Raji (cell line): ENCODE measurements around the gene TRNT1.

Source experiments
- POLR2A ChIP-seq: IDR thresholded peaks from 2 replicates; pipeline ENCODE4 v1.6.1; 2011; ENCODE audit warnings: low read depth, low read length, control low read depth; ENCODE audit not compliant: insufficient read depth

The TRNT1 gene

GRCh38 chr3:3149560-3149959 lies 22.8 kb downstream of the TRNT1 start:
- TF ChIP-seq POLR2A, result no peak

- TF ChIP-seq POLR2A, result no peak
These were observed 24.8 kb downstream of the TRNT1 start for GRCh38 chr3:3151513-3151912.

- TF ChIP-seq POLR2A, result no peak
These were observed 28.3 kb downstream of the TRNT1 start for GRCh38 chr3:3154879-3155610.

GRCh38 chr3:3157484-3157883 lies 30.7 kb downstream of the TRNT1 start:
- TF ChIP-seq POLR2A, result no peak

- TF ChIP-seq POLR2A, result no peak
These were observed 34.1 kb downstream of the TRNT1 start for GRCh38 chr3:3160826-3161225.

GRCh38 chr3:3165241-3165640 lies 38.5 kb downstream of the TRNT1 start:
- no peak for TF ChIP-seq POLR2A

DNA sequence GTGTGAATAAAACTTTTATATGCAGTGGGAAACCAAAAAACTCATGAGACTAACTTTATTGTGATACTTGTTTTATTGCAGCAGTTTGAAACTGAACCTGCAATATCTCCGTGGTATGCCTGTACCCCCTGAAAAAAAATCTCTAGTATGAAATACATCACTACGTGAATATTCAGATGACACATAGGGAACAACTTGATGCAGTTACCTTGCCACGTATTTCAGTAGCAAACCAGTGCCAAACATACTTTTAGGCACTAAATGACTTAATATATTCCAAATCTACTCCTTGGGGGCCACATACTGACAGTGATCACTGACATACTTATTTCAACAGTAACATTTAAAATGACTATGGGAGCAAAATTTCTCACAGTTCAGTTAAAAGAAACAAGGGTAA lies 38.9 kb downstream of the TRNT1 start:
- no peak for TF ChIP-seq POLR2A

DNA sequence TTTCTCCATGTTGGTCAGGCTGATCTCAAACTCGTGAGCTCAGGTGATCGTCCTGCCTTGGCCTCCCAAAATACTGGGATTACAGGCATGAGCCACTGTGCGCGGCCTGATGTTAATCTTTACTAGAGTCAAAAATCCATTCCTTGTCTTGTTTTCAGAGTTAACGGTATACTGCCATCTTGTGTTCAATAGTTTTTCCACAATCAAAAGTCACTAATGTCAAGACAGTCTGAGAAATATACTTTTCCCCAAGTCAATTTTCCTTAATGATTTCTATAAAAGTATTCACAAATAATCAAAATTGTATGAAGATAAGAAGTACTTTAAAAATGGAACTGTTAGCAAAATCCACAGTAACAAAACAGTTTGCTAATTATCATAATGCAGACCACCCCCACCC lies 44.3 kb downstream of the TRNT1 start:
- no peak for TF ChIP-seq POLR2A

DNA sequence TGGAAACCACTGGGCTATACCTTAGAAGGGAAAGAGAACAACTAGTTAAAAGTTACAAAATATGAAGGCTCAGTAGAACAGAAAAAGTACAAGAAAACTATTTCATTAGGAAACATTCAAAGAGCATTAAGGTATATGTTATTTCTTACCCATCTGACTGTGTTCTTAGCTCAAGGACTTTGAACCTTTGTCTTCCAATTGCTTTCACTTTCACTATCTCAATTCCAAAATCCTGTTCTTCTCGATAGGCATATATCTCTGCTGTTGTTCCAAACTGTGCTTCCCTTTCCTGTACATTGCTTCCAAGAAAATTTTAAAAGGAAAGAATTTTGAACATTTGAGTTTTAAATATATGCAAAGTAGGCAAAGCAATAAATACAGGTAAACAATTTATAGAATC lies 45.9 kb downstream of the TRNT1 start:
- TF ChIP-seq POLR2A, result no peak

DNA sequence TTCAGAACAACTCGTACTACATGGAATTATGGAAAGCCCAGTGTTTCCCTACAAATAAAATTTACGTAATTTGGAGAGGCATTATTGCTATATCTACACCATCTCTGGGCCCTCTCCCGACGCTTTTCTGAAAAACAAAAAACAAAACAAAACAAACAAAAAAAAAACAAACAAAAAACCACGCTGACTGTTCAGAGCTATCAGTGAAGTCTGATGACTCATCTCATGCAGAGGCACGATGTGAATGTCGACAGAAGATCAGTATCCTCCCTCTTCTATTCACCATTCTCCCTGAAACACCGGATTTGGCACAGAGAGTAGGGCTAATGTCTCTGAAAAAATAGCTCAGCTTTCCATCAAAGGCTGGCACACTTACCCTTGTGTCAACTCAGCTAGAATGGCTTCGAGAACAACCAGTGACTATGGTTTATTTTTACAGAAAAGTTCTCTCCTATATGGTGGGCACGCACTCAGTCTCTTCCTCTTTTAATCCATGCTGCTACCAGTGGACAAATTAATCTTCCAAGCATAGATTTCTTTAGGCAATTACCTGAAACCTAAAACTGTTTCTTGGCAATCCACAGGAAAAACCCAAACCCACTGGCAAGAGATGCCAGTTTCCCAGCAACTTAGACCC lies 51.2 kb downstream of the TRNT1 start:
- TF ChIP-seq POLR2A, result no peak

- TF ChIP-seq POLR2A, result no peak
These were observed 52.0 kb downstream of the TRNT1 start for GRCh38 chr3:3178498-3179328.

DNA sequence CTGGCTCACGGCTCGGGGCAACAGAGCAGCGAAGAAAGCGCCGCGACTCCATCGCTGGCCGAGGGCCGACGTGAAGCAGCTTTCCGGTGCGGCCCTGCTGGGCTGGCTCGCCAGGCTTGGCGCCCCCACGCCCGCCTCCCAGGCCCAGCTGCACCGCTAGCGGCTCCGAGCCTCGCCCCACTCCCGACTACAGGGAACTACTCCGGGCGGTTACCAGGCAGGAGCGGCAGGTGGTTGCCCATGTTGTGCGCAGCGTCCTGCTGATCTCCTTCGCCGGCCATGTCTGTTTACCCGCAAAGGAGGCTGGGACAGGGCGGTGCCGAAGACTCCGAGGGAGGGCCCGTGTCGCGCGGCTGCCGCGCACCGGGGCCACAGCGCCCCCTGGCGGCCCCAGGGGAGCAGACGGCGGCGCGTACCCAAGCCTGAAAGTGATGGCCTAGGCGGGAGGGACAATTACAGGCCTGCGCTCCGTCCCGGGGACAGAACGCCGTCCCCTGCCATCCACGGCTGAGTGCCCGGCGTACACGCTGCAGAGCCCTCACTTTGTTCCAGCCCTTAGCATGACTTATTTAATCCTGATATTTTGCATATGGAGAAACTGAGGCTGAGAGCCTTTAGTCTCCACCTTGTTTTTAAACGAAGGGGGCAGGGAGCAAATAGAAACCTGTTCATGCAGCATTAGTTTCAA lies 52.8 kb downstream of the TRNT1 start, which contains the start of gene CRBN:
CRBN (minus strand) TSS at position 285 of the 688 bp plus-strand sequence; CDS start at position 281, 4 bp downstream.
- TF ChIP-seq POLR2A, result peak; percentile 79

GRCh38 chr3:3180456-3180855 lies 53.7 kb downstream of the TRNT1 start:
- no peak for TF ChIP-seq POLR2A

- no peak for TF ChIP-seq POLR2A
These were observed 58.1 kb downstream of the TRNT1 start for GRCh38 chr3:3184876-3185275.

DNA sequence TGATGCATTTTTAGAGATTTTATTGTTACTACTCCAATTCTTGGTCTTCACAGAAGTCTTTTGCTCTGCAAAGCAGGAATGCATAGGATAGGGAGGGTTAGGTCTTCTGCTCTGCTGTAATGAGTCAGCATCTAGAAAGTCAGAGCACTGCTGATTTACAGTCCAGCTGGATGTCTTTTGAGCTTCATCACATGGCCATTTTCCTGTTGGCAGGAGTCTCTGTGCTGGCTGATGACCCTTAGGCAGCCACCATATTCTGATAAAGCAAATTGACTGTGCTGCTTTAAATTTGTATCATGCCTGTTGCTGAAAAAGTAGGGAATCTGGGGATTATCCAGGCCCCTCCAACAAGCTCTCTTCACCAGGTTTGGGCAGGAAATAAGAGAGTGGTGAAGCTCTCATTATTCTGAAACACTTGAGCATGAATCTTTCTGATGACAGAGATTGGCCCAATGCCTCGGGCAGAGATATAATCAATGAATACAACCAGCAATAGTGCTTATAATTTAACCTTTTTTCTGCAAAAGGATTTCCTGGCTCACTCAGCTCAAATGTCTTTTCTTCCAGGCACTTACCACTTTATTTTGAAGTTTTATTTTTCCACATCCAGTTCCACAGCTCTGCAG lies 62.5 kb downstream of the TRNT1 start:
- no peak for TF ChIP-seq POLR2A
